Fibroblast of lung (primary cell): ENCODE measurements around the gene NXPH4.

Experiments used
- CTCF ChIP-seq, 2 donors: IDR thresholded peaks in 1 of 2; conservative IDR thresholded peaks in 1 of 2; 1 replicate in 1 of 2; 2 replicates in 1 of 2; pipeline ENCODE4 v1.5.1; 2011 to 2012; ENCODE audit warnings: low read length in 2 of 2, control low read depth in 1 of 2, inconsistent platforms in 1 of 2, low read depth in 1 of 2, mild to moderate bottlenecking in 1 of 2
- EZH2 ChIP-seq: IDR thresholded peaks from 2 replicates; pipeline ENCODE4 v1.5.1; 2012; ENCODE audit warnings: low read length, control low read depth, mild to moderate bottlenecking; ENCODE audit errors: missing control alignments

- no peak for TF ChIP-seq CTCF (conservative IDR thresholded peaks at IDR 0.05 in 1 of 2, IDR thresholded peaks at IDR 0.05 in 1 of 2; ENCODE audit: low read depth in 1 of 2, low read length in 2 of 2)
- TF ChIP-seq EZH2 = no peak
Measured at GRCh38 chr12:57170408-57170807, 46.2 kb upstream of the NXPH4 start.
